ENCODE measurements around the gene NTN5.
A peak's percentile ranks its signal among the peaks of the same experiment; 100 is the strongest.
"Not testable (repeated sequence)": the region's sequence is repeated elsewhere in the genome, so short reads cannot be mapped to it uniquely, and the experiment has no call there.

NTN5 gene

DNA sequence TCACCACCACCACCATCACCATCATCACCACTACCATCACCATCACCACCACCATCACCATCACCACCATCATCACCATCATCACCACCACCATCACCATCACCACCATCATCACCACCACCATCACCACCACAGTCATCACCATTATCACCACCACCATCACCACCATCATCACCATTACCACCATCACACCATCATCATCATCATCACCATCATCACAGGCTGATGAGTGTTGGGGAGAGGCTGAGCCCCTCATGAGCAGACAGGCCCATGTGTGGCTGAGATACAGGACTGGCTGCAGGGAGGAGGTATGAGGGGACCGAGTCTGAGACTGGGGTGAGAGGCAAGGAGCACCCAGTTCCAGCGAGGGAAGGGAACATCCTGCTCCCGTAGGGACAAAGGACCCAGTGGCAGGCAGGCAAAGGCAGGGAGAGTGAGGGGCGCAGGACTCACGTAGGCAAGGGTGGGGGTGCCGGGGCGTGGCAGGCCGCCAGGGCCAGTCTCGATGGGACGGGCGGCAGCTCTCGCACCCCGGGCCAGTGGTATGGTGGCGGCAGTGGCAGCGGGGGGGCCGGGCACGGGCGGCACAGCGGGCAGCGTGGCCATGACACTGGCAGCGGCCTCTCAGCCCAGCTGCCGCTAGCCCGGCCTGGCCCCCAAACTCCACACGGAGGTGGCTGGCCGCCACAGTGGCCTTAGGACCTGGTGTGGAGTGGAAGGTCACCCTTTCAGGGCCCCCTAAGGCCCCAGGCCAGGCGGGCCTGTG, 2.7 kb downstream of the NTN5 start:
- DNase-seq = no peak

DNA sequence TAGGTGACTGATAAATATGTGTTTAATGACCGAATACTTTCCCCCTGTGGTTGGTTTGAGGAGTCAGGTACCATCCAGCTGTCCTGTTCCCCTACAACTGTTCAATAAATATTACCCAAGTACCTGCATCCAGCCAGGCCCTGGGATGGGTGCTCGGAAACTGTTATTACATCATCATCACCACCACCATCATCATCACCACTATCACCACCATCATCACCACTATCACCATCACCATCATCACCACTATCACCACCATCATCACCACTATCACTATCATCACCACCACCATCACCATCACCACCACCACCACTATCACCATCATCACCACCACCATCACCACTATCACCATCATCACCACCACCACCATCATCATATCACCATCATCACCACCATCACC, 4.1 kb downstream of the NTN5 start:
- no peak for DNase-seq

DNA sequence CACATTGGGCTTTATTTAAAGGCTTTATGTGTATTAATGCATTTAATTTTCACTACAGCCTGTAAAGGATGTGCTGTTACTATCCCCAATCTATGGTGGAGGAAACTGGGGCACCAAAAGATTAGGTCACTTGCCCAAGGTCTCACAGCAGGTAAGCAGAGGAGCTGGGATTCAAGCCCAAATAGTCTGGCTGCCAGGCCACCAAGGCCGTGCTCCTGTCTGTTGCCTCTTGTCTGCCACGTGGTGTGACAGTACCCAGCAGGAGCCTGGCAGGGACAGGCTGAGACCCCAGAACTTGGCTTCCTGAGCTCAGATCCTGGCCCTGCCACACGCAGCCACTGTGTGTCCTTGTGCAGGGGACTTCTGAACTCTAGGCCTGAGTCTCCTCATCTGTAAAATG, 4.5 kb downstream of the NTN5 start:
- DNase-seq = no peak

DNA sequence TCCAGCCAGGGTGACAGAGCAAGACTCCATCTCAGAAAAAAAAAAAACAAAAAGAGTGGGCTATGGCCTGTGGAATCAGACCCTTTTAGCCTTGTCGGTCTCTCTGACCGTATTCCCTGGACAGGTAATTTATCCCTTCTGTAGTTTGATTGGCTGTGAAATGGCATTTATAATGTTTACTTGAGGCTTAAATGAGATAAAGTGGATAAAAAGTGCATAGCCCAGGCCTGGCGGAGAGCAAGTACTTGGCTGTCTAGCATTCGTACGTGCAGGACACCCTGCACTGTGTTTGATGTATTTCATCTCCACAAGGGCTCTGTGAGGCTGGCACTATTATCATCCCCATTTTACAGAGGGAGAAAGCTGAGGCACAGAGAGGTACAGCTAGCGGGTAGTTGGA, 7.0 kb downstream of the NTN5 start:
- DNase-seq = no peak

DNA sequence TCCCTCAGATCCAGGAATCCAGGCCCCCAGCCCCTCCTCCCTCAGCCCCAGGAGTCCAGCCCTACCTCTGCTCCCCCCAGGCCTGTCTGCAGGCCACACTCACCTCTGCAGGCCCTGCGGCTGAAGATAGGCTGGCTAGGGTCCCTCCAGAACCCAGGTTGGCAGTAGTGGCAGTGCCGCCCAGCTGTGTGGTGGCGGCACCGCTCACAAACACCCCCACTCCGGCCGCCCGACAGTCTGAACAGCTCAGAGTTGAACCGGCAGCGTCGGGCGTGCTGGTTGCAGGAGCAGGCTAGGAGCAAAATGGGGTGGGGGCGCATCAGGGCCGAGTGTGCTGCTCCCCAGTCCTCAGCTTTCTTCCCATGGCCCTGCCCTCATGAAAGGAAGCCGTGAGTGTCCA, 8.3 kb downstream of the NTN5 start:
- DNase-seq = no peak

DNA sequence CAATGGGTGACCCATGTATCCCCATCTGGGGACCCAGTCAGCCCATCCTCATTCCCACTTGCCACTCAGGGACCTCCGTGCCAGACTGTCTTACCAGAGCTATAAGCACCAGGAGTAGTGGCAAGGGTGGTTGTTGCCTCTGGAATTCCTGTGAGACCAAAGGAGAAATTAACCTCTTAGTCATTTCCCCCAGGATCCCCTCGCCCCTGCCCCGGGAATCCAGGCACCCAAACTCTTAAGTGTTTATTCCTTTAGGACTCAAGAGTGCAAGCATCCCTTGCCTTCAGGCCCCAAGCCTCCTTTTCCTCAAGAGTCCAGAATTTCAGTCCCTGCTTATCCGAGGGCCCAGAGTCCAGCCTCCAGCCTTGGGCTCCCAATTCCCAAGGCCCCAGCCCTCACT, 9.2 kb downstream of the NTN5 start:
- DNase-seq = no peak

DNA sequence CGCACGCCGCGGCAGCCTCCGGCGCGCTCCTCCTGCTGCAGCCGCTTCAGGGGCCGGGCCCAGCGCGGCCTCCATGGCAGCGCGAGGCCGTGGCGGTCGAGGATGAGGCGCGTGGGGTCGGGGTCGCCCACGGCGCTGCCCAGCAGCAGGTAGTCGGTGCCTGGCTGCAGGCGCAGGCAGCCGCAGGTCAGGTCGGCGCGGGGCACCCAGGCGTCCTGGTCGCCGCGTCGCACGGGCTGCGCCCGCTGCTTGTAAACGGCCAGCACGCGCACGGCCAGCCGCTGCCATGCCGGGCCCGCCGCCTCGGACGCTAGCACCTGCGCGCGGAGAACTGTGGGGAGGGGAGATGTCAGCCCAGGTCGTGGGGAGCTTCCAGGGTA, 11.1 kb downstream of the NTN5 start:
- DNase-seq = no peak

DNA sequence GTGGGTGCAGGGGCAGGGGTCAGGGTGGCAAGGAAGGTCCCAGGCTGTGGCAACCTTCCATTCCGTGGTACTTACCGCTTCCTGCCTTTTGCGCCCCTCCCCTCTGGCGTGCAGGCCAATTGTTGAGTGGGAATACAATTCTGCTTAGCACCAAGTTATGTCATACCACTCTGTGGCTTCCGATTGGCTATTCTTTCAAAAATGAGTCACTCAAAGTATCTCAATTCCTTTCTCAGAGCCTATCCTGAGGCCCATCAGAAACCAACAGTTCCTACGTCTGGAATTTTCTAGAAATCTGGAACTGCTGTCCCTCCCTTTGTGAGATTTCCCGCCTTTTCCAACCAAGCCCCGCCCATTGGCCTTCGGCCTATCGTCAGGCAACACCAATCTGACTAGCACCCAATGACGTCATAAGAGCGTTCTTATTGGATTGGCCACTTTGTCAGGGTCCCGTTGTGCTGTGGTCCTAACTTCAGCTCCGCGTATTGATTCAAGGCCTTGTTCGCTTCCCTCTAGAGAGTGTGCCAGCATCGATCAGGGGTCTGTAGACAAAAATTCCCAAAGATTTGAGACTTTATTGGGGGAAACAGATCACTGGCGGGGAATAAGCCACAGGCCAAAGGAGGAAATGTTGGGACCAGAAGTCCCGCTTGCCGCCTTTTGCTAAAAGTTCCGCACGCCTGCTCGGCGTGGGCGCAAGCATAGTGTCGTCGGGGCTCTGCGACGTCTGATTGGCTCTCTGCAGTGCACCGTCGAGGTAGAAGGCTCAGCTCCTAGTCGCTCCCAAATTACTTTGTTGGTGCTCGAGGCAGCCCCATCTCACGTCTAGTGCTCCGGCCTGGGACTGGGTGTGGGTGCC, 11.7 kb downstream of the NTN5 start:
- DNase-seq = no peak

DNA sequence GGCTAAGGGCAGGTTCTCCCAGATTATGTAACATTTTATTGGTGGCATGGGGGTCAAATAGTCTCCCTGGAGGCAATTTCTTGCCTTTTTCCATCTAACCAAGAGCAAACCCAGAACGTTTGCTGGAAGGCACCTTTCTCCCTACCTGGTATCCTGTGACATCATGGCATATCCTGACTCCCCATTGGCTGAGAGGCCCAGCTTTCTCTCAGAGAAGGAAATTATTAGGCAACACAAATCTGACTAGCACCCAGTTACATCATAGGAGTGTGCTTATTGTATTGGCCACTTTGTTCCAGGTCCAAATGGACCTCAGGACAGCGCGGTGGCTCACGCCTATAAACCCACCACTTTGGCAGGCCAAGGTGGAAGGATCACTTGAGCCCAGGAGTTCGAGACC, 13.0 kb downstream of the NTN5 start:
- no peak for DNase-seq

DNA sequence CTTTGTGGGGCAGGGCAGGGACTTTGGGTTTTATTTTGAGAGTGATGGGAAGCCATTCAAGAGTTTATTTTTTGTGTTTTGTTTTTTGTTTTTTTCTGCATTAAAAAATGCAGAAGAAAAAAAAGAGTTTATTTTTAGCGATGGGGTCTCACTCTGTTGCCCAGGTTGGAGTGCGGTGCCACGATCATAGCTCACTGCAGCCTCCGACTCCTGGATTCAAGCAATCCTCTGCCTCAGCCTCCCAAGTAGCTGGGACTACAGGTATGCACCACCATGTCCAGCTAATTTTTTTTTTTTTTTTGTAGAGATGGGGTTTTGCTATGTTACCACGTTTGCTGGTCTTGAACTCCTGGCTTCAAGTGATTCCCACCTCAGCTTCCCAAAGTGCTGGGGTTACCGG, 14.3 kb downstream of the NTN5 start:
- DNase-seq = no peak

DNA sequence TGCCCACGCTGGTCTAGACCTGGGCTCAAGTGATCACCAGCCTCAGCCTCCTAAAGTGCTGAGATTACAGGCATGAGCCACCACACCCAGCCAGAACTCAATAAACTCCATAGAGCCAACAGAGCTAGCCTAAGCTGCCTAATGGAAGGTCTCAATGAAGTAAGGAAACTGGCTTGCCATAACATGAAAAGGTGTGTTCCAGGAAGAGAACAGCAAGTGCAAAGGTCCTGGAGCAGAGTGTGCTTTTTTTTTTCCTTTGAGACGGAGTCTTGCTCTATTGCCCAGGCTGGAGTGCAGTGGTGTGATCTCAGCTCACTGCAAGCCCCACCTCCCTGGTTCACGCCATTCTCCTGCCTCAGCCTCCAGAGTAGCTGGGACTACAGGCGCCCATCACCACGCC, 15.0 kb downstream of the NTN5 start:
- DNase-seq = not testable (repeated sequence)

DNA sequence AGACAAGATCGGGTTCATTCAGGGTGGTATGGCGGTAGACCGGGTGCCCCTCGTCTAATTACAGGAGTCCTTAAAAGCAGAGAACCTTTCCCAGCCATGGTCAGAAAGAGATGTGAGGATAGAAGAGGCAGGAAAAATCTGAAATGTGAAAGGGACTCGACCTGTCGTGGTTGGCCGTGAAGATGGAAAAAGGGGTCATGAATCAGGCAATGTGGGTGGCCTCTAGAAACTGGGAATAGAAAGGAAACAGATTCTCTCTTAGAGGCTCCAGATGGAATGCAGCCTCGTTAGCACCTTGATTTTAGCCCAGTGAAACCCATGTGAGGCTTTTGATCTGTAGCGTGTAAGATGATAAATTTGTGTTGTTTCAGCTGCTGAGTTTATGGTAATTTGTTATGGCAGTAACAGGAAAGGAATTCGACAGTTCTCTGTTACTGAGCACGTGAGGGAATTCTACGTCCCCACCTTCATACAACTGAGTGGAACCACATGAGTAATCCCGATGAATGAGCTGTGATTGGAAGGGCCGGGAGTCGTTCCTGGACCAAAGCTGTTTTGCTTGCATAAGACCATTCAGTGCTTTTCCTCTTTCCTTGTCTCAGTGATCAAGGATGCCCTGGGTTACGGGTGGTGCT, 15.9 kb downstream of the NTN5 start:
- no peak for DNase-seq

DNA sequence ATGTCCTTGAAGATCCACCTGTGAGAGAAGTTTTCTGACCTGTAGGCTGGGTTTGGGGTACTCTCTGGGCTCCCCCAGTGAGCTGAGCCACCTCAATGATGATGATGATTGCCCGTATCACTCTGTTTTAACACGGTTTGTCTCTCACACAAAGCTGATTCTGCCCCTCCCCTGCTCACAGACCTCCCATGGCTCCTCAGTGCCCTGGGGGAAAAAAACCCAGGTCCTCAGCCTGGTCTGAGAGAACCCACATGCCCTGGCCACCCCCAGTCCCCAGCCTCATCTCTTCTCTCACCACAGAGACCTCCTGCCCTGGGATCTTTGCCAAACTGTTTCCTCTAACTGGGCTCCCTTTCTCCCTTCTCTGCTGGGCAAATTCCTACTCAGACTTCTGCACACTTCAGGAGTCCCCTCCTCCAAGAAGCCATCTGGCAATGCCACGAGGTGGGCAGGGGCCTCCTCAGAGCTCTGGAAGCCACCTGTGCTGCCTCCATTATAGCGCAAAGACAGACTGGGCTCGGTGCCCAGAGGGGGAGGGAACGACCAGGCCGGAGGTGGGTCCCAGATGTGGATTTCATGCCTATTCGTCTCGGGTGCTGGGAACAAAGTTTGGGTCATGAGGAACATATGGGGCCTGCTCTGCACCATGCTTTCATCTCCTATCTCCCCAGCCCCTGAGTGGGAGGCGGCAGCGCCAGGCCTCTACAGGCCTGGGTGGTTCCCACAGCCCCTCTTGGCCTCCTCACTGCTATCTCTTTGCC, 18.3 kb downstream of the NTN5 start:
- DNase-seq = no peak

DNA sequence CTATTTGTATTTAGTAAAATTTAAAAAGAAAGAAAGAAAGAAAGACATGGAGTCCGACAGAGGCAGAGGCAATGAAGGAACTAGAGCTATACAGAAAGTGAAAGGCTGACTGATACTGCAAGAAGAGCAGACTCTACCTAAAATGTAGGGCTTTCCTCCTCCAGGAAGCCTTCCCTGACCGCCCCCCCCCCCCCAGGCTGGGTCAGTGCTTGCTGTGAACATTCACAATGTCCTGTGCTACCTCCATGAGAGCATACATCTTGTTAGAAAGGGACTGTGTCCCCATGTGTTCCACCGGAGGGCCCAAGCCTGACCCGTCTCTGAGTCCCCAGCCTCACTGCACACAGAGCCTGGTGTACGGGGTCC, 21.2 kb downstream of the NTN5 start:
- DNase-seq = no peak

DNA sequence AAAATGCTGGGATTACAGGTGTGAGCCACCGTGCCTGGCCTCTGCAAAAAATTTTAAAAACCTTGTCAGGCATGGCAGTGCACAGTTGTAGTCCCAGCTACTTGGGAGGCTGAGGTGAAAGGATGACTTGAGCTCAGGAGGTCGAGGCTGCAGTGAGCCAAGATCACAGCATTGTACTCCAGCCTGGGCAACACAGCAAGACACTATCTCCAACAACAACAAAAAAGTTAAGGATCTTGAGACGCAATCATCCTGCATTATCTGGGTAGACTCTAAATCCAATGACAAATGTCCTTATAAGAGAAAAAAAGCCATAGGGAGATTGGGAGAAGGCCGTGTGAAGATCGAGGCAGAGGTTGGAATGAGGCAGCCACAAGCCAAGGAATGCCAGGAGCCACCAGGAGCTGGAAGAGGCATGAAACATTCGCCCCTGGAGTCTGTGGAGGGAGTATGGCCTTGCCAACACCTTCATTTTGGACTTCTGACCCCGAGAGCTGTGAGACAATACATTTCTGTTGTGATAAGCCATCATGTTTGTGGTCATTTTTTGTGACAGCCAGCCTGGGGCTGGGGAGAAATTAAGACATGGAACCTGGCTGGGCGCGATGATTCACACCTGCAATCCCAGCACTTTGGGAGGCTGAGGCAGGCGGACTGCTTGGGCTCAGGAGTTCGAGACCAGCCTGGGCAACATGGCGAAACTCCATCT, 21.7 kb downstream of the NTN5 start:
- no peak for DNase-seq

DNA sequence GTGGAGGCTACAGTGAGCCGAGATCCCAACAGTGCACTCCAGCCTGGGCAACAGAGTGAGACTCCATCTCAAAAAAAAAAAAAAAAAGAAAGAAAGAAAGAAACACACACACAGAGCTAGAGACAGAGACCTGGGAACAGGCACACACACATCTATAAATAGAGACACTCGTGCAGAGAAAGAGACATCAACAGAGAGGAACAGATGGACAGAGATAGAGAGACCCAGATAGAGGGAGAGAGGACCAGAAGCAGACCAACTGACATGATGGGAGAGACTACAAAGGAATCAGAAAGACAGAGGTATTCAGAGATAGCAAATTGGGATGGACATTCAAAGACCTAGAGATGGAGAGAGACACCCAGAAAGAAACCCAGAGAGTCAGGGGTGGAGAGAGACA, 24.7 kb downstream of the NTN5 start:
- no peak for DNase-seq

DNA sequence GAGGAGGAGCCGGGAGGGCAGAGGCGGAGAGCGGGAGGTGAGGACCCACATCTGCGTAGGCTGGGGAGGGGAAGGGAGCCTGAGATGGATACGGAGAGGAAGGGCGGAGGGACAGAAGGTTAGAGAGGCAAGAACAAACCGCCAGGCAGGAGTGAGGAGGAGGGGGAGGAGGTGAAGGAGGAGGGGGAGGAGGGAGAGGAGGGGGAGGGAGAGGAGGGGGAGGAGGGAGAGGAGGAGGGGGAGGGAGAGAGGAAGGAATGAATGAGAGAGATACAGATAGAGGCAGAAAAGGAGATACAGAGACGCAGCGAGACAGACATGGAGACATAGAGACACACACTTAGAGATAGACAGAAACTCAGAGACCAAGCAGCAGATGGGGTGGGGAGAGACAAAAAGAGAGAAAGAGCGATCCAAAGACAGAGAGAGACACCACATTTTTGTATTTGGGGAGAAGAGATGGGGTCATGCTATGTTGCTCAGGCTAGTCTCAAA, 26.0 kb downstream of the NTN5 start:
- no peak for DNase-seq

DNA sequence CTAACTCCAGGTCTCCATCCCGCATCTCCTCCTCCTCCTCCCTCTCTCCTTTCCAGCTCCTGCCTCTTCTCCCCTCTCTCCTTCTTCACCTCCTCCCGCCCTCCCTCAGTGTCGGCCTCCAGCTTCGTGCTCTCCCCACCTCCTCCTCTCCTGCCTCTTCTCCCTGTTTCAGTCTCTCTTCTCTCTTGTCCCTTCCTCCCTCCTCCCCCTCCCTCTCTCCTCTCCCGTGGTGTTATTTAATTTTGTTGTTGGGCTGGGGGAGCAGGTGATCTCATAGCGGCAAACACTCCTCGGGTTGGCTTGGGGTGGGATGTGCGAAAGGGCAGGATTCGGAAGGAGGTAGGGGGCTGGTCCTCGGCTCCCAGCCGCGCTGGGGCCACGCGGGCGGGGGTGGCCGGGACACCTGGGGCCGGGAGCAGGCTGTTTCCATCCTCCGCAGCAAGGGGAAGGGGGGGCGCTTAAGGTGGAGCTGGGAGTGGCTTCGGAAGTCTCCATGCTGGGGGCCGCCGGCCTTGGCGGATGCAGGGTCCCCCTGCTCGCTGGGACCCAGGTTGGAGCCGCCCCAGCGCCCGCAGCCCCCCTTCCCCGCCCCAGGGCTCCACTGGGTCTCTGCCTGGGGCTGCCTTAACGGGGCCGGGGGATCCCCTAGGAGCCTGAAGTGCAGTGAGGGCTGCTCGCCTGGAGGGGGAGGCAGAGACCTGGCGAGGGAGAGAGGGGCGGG, 26.7 kb downstream of the NTN5 start, which contains the start of gene CA11:
Gene CA11 (minus strand): TSS at position 187 of the 721 bp plus-strand sequence. CDS start 555 bp downstream, outside the sequence.
- DNase-seq = peak; percentile 83

DNA sequence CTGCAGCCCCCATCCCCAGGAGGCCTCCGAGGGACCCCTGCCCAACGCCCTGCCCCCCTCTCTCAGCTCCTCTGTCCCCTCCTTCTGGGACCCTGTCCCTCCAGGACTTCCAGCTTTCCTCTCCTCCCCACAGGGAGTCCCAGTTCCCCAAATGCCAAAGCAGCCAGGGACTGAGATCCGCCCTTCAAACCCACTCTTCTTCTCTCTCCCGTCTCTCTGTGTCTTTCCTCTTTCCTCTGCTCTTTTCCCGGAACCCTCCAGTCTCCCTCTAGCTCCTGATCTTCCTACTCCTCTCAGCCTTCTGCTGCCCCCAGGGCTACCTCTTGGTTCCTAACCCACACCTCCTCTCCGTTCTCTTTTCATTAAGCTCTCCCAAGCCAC, 27.2 kb downstream of the NTN5 start:
- DNase-seq = no peak

DNA sequence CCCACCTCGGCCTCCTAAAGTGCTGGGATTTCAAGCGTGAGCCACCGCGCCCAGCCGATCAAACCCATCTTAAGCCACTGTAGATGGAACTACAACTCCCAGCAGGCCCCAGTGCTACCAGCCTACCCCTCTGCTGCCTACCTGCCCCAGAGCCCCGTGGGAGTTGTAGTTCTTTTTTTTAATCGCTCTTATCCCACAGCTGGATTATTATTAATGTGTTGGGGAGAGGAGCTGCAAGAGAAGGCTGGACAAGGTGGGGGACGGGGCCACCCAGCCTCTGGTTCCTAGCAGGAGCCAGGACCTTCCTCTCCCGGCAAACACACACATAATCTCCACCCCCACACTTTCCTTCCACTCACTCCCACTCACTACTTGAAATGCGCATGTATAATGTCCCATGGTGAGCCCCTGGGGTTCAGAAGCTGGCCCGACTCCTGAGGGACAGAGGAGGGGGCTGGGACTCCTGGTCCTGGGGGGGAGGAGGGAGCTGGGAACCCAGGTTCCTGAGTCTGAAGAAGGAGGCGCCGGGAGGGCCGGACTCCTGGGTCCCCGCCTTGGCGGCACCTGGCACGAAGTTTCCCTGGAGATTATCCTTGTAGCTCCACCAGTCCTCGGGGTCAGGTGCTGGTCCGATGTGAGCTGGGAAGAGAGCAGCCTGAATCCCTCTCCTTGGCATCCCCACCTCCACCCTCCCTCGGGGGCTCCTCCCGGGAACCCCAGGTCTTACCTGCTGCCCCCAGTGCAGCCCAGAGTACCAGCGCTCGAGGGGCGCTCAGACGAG, 27.8 kb downstream of the NTN5 start:
- DNase-seq = peak; percentile 74

DNA sequence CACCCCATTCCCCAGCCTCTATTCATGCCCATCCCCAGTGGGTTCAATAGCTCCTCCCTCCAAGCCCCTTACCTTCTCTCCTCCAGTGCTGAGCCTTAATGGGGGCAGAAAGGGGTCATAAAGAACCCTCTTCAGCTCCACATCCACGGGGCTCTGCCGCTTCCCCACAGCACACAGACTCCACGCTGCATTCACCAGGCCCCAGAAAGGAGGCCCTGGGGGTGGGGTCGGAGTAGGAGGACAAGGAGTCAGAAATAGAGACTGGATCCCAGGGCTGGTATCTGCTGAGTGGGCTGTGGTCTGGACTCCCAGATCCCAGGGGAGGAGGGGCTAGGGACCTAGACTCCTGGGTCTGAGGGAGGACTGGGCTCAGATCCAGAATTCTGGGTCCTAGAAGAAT, 28.5 kb downstream of the NTN5 start:
- DNase-seq = no peak

Measured in NCI-H748 treated with DMSO at 0.1 percent for 48 hours (cell line).